AML-193 (cell line): ENCODE data around the gene CDK1.

ENCODE experiments used
- DNase-seq, 2 experiments: peaks; one replicate each; lab custom pipeline; 2025; lab: John Stamatoyannopoulos, UW

Gene CDK1

GRCh38 chr10:60778214-60778970 is at the start of gene CDK1:
TSS of gene CDK1 (plus strand) at chr10:60778478. CDS start at chr10:60780166, 1,688 bp downstream.
- peak; percentile 95 to 97 for DNase-seq

GRCh38 chr10:60729106-60729505 is 49.2 kb upstream of the CDK1 start:
- DNase-seq, result no peak

- DNase-seq, result no peak
Observed at GRCh38 chr10:60731134-60731885, 47.0 kb upstream of the CDK1 start.

- no peak for DNase-seq
Observed at GRCh38 chr10:60732198-60732806, 46.0 kb upstream of the CDK1 start.

GRCh38 chr10:60732807-60733516 is 45.3 kb upstream of the CDK1 start:
- no peak for DNase-seq

GRCh38 chr10:60733517-60733822 is 44.8 kb upstream of the CDK1 start:
- DNase-seq, result no peak

- no peak for DNase-seq
Observed at GRCh38 chr10:60733826-60734225, 44.5 kb upstream of the CDK1 start.

GRCh38 chr10:60734226-60734625 is 44.1 kb upstream of the CDK1 start:
- DNase-seq, result no peak

- no peak for DNase-seq
Observed at GRCh38 chr10:60735244-60735643, 43.0 kb upstream of the CDK1 start.

GRCh38 chr10:60737242-60737641 is 41.0 kb upstream of the CDK1 start:
- no peak for DNase-seq

GRCh38 chr10:60739558-60739957 is 38.7 kb upstream of the CDK1 start:
- no peak for DNase-seq

- no peak for DNase-seq
Observed at GRCh38 chr10:60742512-60742911, 35.8 kb upstream of the CDK1 start.

GRCh38 chr10:60747817-60748469 is 30.3 kb upstream of the CDK1 start:
- no peak for DNase-seq

- no peak for DNase-seq
Observed at GRCh38 chr10:60753152-60753551, 25.1 kb upstream of the CDK1 start.

- DNase-seq, result no peak
Observed at GRCh38 chr10:60753817-60754216, 24.5 kb upstream of the CDK1 start.

- DNase-seq, result no peak
Observed at GRCh38 chr10:60757420-60757895, 20.8 kb upstream of the CDK1 start.

- no peak for DNase-seq
Observed at GRCh38 chr10:60759181-60759580, 19.1 kb upstream of the CDK1 start.

- no peak for DNase-seq
Observed at GRCh38 chr10:60760711-60761210, 17.5 kb upstream of the CDK1 start.

- DNase-seq, result no peak
Observed at GRCh38 chr10:60762554-60762953, 15.7 kb upstream of the CDK1 start.

- no peak for DNase-seq
Observed at GRCh38 chr10:60767424-60767823, 10.9 kb upstream of the CDK1 start.

- DNase-seq, result no peak
Observed at GRCh38 chr10:60769406-60769805, 8.9 kb upstream of the CDK1 start.
